Measurements from ENCODE around the gene SHPK.

GRCh38 chr17:3639981-3640596 lies 4.0 kb upstream of the SHPK start:
- TF ChIP-seq, protein P1, sequence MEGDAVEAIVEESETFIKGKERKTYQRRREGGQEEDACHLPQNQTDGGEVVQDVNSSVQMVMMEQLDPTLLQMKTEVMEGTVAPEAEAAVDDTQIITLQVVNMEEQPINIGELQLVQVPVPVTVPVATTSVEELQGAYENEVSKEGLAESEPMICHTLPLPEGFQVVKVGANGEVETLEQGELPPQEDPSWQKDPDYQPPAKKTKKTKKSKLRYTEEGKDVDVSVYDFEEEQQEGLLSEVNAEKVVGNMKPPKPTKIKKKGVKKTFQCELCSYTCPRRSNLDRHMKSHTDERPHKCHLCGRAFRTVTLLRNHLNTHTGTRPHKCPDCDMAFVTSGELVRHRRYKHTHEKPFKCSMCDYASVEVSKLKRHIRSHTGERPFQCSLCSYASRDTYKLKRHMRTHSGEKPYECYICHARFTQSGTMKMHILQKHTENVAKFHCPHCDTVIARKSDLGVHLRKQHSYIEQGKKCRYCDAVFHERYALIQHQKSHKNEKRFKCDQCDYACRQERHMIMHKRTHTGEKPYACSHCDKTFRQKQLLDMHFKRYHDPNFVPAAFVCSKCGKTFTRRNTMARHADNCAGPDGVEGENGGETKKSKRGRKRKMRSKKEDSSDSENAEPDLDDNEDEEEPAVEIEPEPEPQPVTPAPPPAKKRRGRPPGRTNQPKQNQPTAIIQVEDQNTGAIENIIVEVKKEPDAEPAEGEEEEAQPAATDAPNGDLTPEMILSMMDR (IDR thresholded peaks at IDR 0.05): no peak
- TF ChIP-seq POLR2A (IDR thresholded peaks at IDR 0.05): no peak
